ENCODE measurements around the gene CCDC71L.

Gene CCDC71L

GRCh38 chr7:106625678-106626301 is 35.2 kb downstream of the CCDC71L start:
- DNase-seq (ENCODE audit: low read depth in 2 of 2): no peak

GRCh38 chr7:106623853-106624252 is 37.1 kb downstream of the CCDC71L start:
- no peak for DNase-seq (ENCODE audit: low read depth in 2 of 2)

- no peak for DNase-seq (ENCODE audit: low read depth in 2 of 2)
These were observed 37.7 kb downstream of the CCDC71L start for GRCh38 chr7:106623315-106623660.

GRCh38 chr7:106622654-106623314 is 38.2 kb downstream of the CCDC71L start:
- no peak for DNase-seq (ENCODE audit: low read depth in 2 of 2)

- no peak for DNase-seq (ENCODE audit: low read depth in 2 of 2)
These were observed 39.4 kb downstream of the CCDC71L start for GRCh38 chr7:106621393-106622132.

- no peak for DNase-seq (ENCODE audit: low read depth in 2 of 2)
These were observed 40.3 kb downstream of the CCDC71L start for GRCh38 chr7:106620676-106621075.

GRCh38 chr7:106620034-106620433 is 40.9 kb downstream of the CCDC71L start:
- DNase-seq (ENCODE audit: low read depth in 2 of 2): no peak

GRCh38 chr7:106619213-106619612 is 41.7 kb downstream of the CCDC71L start:
- no peak for DNase-seq (ENCODE audit: low read depth in 2 of 2)

GRCh38 chr7:106618480-106618879 is 42.5 kb downstream of the CCDC71L start:
- DNase-seq (ENCODE audit: low read depth in 2 of 2): no peak

- DNase-seq (ENCODE audit: low read depth in 2 of 2): no peak
These were observed 43.1 kb downstream of the CCDC71L start for GRCh38 chr7:106617860-106618259.

- no peak for DNase-seq (ENCODE audit: low read depth in 2 of 2)
These were observed 44.3 kb downstream of the CCDC71L start for GRCh38 chr7:106616708-106617051.

- DNase-seq (ENCODE audit: low read depth in 2 of 2): no peak
These were observed 44.9 kb downstream of the CCDC71L start for GRCh38 chr7:106615808-106616707.

- DNase-seq (ENCODE audit: low read depth in 2 of 2): no peak
These were observed 46.2 kb downstream of the CCDC71L start for GRCh38 chr7:106614751-106615150.

GRCh38 chr7:106613848-106614560 is 47.0 kb downstream of the CCDC71L start:
- no peak for DNase-seq (ENCODE audit: low read depth in 2 of 2)

- no peak for DNase-seq (ENCODE audit: low read depth in 2 of 2)
These were observed 47.7 kb downstream of the CCDC71L start for GRCh38 chr7:106613279-106613678.

- no peak for DNase-seq (ENCODE audit: low read depth in 2 of 2)
These were observed 48.5 kb downstream of the CCDC71L start for GRCh38 chr7:106612432-106612831.

- DNase-seq (ENCODE audit: low read depth in 2 of 2): no peak
These were observed 49.0 kb downstream of the CCDC71L start for GRCh38 chr7:106611911-106612310.

- DNase-seq (ENCODE audit: low read depth in 2 of 2): no peak
These were observed 49.7 kb downstream of the CCDC71L start for GRCh38 chr7:106610996-106611886.

- no peak for DNase-seq (ENCODE audit: low read depth in 2 of 2)
These were observed 51.5 kb downstream of the CCDC71L start for GRCh38 chr7:106609416-106609815.

GRCh38 chr7:106608661-106609060 is 52.3 kb downstream of the CCDC71L start:
- no peak for DNase-seq (ENCODE audit: low read depth in 2 of 2)
